ENCODE measurements around the gene THEM5.

- TF ChIP-seq CTCF (IDR thresholded peaks at IDR 0.05) (no peak), POLR2A (IDR thresholded peaks at IDR 0.05) (no peak)
These were observed 24.6 kb downstream of the THEM5 start for GRCh38 chr1:151828921-151829320.

Data from right lobe of liver (tissue), 4 donors.